Retinal pigment epithelial cell (primary cell): ENCODE data around the gene KDM1A.
A peak's percentile ranks its signal among the peaks of the same experiment; 100 is the strongest.

Experiments used
- DNase-seq: peaks from one replicate; pipeline ENCODE4 v3.0.0-alpha.2; 2010; ENCODE audit warnings: low read depth
- H3K4me3 ChIP-seq: 2 replicates; pipeline ENCODE4 v1.5.1; 2011; ENCODE audit warnings: mild to moderate bottlenecking, low read length, control low read depth, moderate library complexity
- TF ChIP-seq, protein P1 (sequence below): conservative IDR thresholded peaks from 2 replicates; pipeline ENCODE4 v1.5.1; 2011; ENCODE audit warnings: low read depth, low read length, control low read depth, inconsistent platforms

KDM1A gene

DNA sequence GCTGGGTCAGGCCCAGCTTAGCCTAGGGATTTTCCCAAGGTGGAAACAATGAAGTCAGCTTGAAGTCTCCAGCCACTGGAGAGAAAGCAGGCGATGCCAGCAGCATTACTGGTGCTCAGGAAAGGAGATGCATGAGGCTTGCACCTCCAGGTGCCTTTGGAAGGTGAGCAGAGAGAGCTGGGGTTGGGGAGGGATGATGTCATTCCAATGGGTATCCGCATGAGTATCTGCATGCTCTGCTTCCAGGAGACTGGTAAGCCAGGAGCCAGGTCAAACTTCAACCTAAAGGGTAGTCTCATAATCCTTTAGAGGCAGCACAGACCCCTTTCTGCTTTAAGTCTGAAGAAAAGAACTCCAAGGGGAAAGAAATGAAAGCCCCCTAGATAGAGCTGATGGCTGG lies 68.8 kb downstream of the KDM1A start:
- no peak for DNase-seq
- H3K4me3 ChIP-seq: no peak overlapping the region
- TF ChIP-seq, protein P1, sequence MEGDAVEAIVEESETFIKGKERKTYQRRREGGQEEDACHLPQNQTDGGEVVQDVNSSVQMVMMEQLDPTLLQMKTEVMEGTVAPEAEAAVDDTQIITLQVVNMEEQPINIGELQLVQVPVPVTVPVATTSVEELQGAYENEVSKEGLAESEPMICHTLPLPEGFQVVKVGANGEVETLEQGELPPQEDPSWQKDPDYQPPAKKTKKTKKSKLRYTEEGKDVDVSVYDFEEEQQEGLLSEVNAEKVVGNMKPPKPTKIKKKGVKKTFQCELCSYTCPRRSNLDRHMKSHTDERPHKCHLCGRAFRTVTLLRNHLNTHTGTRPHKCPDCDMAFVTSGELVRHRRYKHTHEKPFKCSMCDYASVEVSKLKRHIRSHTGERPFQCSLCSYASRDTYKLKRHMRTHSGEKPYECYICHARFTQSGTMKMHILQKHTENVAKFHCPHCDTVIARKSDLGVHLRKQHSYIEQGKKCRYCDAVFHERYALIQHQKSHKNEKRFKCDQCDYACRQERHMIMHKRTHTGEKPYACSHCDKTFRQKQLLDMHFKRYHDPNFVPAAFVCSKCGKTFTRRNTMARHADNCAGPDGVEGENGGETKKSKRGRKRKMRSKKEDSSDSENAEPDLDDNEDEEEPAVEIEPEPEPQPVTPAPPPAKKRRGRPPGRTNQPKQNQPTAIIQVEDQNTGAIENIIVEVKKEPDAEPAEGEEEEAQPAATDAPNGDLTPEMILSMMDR: no peak

DNA sequence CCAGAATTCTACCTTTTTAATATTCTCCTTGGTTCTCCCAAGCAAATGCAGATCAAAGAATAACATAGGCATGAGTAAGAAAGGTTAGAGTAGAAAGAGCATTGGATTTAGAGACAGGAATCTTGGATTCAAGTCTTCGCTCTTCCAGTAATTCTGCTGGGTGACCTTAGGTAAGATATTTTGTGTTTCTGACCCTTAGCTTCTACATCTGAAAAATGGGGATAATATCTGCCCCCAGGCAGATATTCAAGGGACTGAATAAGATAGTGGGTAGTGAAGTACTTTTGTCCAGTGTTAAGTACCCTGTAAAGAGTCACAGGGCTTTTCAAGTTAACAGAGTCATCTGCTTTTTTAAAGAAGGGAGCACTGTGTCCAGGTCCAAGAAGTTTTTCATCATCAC lies 70.8 kb downstream of the KDM1A start:
- no peak for DNase-seq
- no peak overlapping the region for H3K4me3 ChIP-seq
- TF ChIP-seq, protein P1: no peak

DNA sequence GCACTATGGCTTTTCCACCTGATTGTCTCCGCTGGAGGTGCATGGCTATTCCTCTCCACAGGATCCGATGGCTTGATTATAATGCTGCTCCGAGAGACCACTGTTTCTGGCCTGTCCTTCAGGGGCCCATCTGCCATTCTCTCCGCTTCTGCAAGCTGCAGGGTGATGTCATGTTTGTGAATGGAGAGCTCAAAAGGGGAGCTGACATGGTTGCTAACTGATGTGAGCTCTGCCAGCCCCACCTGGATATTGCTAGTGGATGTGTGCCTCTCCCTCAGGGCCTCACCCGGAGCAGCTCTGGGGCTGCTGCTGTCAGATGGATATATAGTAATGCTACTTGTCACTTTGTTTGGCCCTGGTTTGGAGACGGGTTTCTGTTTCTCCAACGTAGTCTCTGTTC lies 72.3 kb downstream of the KDM1A start:
- no peak overlapping the region for H3K4me3 ChIP-seq
- TF ChIP-seq, protein P1: no peak
- no peak for DNase-seq

DNA sequence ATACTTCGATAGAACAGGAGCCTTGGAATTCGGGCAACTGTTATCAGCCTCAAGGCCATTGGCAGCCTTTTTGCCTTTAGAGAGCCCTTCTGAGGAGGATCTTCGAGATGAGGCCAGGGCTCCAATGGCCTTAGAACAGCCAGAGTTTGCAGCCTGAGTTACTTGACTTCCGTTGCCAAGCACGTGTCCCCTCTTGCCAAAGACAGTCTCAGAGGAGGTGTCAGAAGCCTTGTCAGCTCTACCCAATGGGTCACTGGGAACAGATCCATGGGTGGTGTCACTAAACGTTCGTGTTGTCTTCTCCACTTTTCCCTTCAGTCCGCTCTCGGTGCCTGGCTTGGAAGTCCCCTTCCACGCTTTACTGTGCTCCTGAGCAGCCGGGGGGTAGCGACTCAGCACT lies 73.2 kb downstream of the KDM1A start:
- TF ChIP-seq, protein P1: no peak
- DNase-seq: no peak
- H3K4me3 ChIP-seq: no peak overlapping the region

DNA sequence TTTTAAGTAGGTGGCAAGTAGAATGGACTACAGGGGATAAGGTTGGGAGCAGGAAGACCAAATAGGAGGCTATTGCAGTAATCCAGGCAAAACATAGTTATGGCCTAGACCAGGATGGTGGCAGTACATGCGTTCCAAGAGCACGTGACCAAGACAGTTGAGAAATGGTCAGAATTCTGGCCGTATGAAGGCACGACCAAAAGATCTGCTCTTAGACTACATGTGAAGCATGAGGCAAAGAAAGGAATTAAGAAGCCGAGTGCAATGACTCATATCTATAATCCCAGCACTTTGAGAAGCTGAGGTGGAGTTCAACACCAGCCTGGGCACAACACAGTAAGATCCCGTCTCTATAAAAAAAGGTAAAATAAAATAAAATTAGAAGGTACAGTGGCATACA lies 78.0 kb downstream of the KDM1A start:
- DNase-seq: peak; percentile 55
- no peak overlapping the region for H3K4me3 ChIP-seq
- TF ChIP-seq, protein P1: no peak

DNA sequence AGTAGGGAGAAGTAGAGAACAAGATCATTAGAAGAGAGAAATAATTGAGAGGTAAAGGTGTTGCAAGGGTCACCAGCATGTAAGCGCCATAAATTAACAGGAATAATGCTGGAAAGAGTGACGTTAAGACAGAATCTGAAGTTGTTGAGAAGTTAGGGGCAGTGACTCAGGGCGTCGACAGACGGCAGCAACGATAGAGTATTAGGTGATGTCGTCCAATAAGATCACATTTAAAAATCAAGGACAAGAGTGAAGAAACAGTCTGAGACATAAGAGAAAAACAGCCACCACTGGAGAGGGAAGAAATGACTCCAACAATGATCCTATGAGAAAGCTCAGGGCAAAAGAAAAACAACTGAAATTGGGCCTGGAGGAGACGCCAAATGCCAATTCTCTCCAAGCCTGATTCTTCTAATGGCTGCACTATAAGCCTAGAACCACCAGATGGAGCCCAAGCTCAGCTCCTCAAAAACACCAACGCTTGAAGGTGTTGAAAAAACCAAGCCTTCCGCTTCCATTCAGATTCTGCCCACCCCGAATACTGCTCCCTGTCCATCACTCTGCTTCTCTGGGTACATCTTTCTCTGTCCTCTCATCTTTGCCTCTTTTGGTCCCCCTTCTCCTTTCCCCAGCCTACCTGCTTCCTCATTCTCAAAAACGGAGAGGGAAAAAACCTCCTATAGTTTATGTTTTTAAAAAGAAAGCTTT lies 79.3 kb downstream of the KDM1A start:
- no peak overlapping the region for H3K4me3 ChIP-seq
- DNase-seq: no peak
- TF ChIP-seq, protein P1: peak; percentile 95

DNA sequence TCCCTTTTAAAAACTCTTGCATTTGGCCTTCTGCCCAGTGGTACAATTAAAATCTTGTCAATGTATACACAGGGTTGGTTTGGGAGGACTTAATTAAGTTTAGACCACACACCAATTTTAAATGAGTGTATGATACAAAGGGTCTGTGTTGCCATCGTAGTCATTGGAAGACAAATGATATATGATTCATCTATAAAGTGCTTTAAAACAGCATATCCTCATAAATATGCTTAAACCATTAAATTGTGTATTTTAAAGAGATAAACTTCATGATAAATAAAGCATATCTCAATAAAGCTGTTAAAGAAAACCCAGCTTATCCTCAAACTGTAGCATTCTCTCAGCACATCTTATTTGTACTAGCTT lies 79.9 kb downstream of the KDM1A start:
- TF ChIP-seq, protein P1: no peak
- no peak for DNase-seq
- no peak overlapping the region for H3K4me3 ChIP-seq
